Ovary (tissue), 9 donors: ENCODE data around the gene DGAT2. TPM values are rescaled to one million over a fixed set of nuclear protein-coding genes. Genes with fewer than 3 reads are reported as not detected.
"Not testable (repeated sequence)": the region's sequence is repeated elsewhere in the genome, so short reads cannot be mapped to it uniquely, and the experiment has no call there.

Experiments
- DNase-seq, 5 donors: peaks; one replicate each; pipeline ENCODE4 v3.0.0-alpha.2; 2019 to 2020
- H3K27ac ChIP-seq, 2 donors: fragments of 200-600 bp; one replicate each; pipeline versions ENCODE4 v1.5.1 to v1.8.0; 2019 to 2022
- H3K27me3 ChIP-seq: fragments of 200-600 bp; one replicate; pipeline ENCODE4 v1.8.0; 2022
- H3K36me3 ChIP-seq: fragments of 200-600 bp; sonication (generic); one replicate; pipeline ENCODE4 v1.5.1; 2019
- H3K4me1 ChIP-seq: one replicate; pipeline ENCODE4 v1.8.1; 2013; ENCODE audit warnings: mild to moderate bottlenecking, moderate library complexity; ENCODE audit not compliant: insufficient read depth
- H3K4me3 ChIP-seq: fragments of 200-600 bp; sonication (generic); one replicate; pipeline ENCODE4 v1.5.1; 2017
- H3K9me3 ChIP-seq, 2 donors: fragments of 200-600 bp in 1 of 2; sonication (generic) in 1 of 2; one replicate each; pipeline versions ENCODE4 v1.5.1 to v1.8.1; 2013 to 2019; ENCODE audit warnings: mild to moderate bottlenecking in 1 of 2, moderate library complexity in 1 of 2
- EP300 ChIP-seq: sonication (generic); formaldehyde crosslinking; IDR thresholded peaks from one replicate; pipeline ENCODE4 v1.6.1; 2017; ENCODE audit warnings: antibody characterized with exemption
- POLR2A ChIP-seq: fragments of 450-650 bp; IDR thresholded peaks from one replicate; pipeline ENCODE4 v1.6.1; 2017; ENCODE audit warnings: antibody characterized with exemption, mild to moderate bottlenecking, moderate library complexity
- WGBS, 3 donors: extraction: QIAGEN DNeasy Blood & Tissue Kit in 1 of 3; methylation state at CpG; one replicate each; pipeline versions ENCODE4 v1.1.5 to v1.1.7; 2013 to 2017; 5-methylcytosine and 5-hydroxymethylcytosine counted together
- intact Hi-C, 4 donors: fragments of 100-400 bp; cut with DNase I; formaldehyde crosslinking; loops; one replicate each; pipeline versions ENCODE4 v1.11.0 to v1.15.1; 2022 to 2023
- polyA plus RNA-seq, 2 donors: library from polyadenylated mRNA; stranded (reverse); fragments of 200-250 nt in 1 of 2; fragments of 350-450 nt in 1 of 2; fragmentation: Illumina TruSeq in 1 of 2; extraction: RNeasy Lipid Tissue Mini Kit (QIAGEN cat#74804) in 1 of 2; gene quantifications; one replicate each; pipeline ENCODE4 v1.2.3, GENCODE V29; 2013 to 2014
- total RNA-seq, 7 donors: library from RNA; depleted of rRNA in 2 of 7; stranded (reverse); fragments of >200 nt in 2 of 7; fragmentation: NEBNext Ultra II Directional in 3 of 7; extraction: Animal tissue kit (Norgen Biotek cat#: 25700) in 3 of 7; gene quantifications; one replicate each; pipeline versions ENCODE4 v1.1.0 to v1.2.4, GENCODE V29; 2016 to 2023
- TF ChIP-seq, protein P1 (sequence below), 3 donors: fragments of 450-650 bp in 2 of 3; fragments of 200-600 bp in 1 of 3; IDR thresholded peaks; one replicate each; pipeline versions ENCODE4 v1.5.1 to v1.8.0; 2016 to 2022; ENCODE audit warnings: antibody characterized with exemption in 3 of 3, mild to moderate bottlenecking in 1 of 3
- donor health status: DM: no; HTN: no; CAD: no; lungs with moderate emphysema.
- donor health status: DM: no; HTN: no; CAD: no.
- donor health status: Bipolar disorder and iron deficiency.
- donor health status: DM: yes; HTN: yes; CAD: no.
- donor health status: DM: no; HTN: no; CAD: no.
- donor health status: DM: yes; HTN: yes; CAD: no.

DGAT2 gene
- total and polyA plus RNA-seq, 9 donors, result 0.69 to 21.1 (median 1.6) TPM

DNA sequence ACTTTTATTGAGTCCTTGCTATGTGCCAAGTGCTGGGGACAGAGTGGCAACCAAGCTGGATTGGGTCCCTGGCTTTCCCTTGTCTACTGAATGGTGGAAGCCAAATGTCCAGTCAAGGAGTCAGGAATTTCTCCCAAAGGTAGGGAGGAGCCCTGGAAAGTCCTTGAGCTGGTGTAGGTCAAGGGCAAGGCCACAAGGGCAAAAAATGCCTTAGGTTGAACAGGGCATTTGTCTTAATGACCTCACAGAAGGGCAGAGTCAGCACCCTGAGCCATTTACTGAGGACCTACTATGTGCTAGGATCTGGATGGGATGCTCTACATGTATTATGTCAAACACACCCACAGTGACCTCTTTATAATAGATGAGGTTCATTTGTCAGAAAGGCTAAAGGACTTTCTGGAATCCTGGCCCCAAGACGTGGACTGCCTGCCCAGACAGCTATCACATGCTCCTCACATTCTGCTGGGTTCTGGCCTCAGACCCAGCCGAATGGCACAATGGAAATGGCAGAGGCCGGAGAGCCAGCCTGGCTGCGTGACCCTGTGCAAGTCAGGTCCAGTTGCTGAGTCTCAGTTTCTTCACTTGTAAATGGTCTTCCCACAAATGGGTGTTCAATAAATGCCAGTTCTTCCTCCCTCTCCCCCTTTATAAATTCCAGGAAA lies 33.3 kb upstream of the DGAT2 start:
- H3K4me3 ChIP-seq, result no peak overlapping the region
- 92 to 94% (median 94%) methylated on average over 4 of the region's 4 CpGs for WGBS, 3 donors
- intact Hi-C loops, result no loop called here

DNA sequence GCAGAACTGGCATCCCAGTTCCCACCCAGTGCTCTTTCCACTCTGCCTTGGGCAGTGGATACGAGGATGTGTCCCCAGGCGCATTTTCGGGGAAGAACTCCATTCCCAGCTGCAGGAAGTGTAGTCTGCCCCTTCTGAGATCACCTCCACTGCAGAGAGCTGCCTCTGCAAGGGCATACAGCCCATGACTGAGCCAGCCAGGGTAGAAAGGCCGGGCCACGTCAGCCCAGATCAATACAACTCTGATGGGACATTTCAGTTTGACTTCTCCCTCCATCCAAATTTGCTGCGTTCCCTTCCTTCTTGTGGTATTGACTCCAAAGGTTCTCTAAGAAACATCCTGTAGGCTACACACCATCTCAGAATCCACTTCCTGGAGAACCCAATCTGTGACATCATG lies 31.3 kb upstream of the DGAT2 start:
- 87 to 98% (median 93%) methylated on average over 6 of the region's 6 CpGs for WGBS, 3 donors
- intact Hi-C loops, result no loop called here
- H3K4me3 ChIP-seq, result no peak overlapping the region

More for the DNA sequence above, 33.3 kb upstream of the DGAT2 start:
- Histone ChIP-seq H3K27ac (no peak overlapping the region), H3K9me3 (no peaks in the 10 kb centered on the region), H3K4me1 (no peaks in the 10 kb centered on the region), H3K36me3 (no peaks in the 10 kb centered on the region), H3K27me3 (no peaks in the 10 kb centered on the region)
- TF ChIP-seq EP300, result no peak
- no peak for TF ChIP-seq POLR2A
- TF ChIP-seq, protein P1, sequence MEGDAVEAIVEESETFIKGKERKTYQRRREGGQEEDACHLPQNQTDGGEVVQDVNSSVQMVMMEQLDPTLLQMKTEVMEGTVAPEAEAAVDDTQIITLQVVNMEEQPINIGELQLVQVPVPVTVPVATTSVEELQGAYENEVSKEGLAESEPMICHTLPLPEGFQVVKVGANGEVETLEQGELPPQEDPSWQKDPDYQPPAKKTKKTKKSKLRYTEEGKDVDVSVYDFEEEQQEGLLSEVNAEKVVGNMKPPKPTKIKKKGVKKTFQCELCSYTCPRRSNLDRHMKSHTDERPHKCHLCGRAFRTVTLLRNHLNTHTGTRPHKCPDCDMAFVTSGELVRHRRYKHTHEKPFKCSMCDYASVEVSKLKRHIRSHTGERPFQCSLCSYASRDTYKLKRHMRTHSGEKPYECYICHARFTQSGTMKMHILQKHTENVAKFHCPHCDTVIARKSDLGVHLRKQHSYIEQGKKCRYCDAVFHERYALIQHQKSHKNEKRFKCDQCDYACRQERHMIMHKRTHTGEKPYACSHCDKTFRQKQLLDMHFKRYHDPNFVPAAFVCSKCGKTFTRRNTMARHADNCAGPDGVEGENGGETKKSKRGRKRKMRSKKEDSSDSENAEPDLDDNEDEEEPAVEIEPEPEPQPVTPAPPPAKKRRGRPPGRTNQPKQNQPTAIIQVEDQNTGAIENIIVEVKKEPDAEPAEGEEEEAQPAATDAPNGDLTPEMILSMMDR (IDR thresholded peaks at IDR 0.05), result no peak
- no peak for DNase-seq

DNA sequence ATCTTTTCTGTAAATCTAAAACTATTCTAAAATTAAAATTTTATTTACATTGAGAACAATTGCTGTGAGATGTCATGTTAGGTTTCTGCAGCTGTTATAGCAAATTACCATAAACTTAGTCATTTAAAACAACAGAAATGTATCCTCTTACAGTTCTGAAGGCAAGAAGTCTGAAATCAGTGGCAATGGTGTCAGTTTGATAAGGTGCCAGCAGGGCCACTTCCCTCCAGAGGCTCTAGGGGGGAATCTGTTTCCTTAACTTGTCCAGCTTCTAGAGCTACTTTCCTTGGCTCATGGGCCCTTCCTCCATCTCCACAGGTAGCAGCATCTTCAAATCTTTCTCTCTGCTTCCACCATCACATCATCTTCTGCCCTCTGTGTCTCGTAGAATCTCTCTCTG lies 27.9 kb upstream of the DGAT2 start:
- H3K27me3 ChIP-seq, result no peaks in the 10 kb centered on the region
- 85 to 94% (median 91%) methylated on average over 1 of the region's 1 CpG for WGBS, 3 donors
- no peaks in the 10 kb centered on the region for H3K36me3 ChIP-seq
- H3K4me1 ChIP-seq, result no peaks in the 10 kb centered on the region
- H3K4me3 ChIP-seq, result no peak overlapping the region
- TF ChIP-seq POLR2A, result no peak
- TF ChIP-seq EP300, result no peak
- TF ChIP-seq, protein P1 (IDR thresholded peaks at IDR 0.05), result no peak
- H3K27ac ChIP-seq, result no peak overlapping the region
- H3K9me3 ChIP-seq, result no peaks in the 10 kb centered on the region
- DNase-seq, result no peak
- intact Hi-C loops, result no loop called here

More for the DNA sequence above, 31.3 kb upstream of the DGAT2 start:
- no peaks in the 10 kb centered on the region for H3K9me3 ChIP-seq
- H3K27ac ChIP-seq, result no peak overlapping the region
- no peaks in the 10 kb centered on the region for H3K4me1 ChIP-seq
- DNase-seq, result no peak
- no peaks in the 10 kb centered on the region for H3K27me3 ChIP-seq
- no peak for TF ChIP-seq EP300
- no peak for TF ChIP-seq POLR2A
- TF ChIP-seq, protein P1 (IDR thresholded peaks at IDR 0.05), result no peak
- H3K36me3 ChIP-seq, result no peaks in the 10 kb centered on the region

DNA sequence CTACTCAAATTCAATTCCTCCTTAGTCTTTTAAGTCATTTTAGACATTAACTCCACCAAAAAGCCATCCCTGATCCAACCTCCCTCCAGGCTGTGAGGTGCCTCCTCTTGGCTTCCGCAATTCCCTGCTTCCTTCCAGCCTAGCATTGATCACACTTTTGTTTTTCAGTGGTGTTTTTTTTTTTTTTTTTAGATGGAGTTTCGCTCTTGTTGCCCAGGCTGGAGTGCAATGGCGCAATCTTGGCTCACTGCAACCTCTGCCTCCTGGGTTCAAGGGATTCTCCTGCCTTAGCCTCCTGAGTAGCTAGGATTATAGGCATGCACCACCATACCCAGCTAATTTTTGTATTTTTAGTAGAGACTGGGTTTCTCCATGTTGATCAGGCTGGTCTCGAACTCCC lies 25.4 kb upstream of the DGAT2 start:
- H3K36me3 ChIP-seq, DNase-seq, H3K4me1 ChIP-seq, intact Hi-C loops, H3K27me3 ChIP-seq, H3K27ac ChIP-seq, H3K4me3 ChIP-seq, H3K9me3 ChIP-seq: not testable (repeated sequence)
- 96 to 99% (median 97%) methylated on average over 4 of the region's 4 CpGs for WGBS, 3 donors

DNA sequence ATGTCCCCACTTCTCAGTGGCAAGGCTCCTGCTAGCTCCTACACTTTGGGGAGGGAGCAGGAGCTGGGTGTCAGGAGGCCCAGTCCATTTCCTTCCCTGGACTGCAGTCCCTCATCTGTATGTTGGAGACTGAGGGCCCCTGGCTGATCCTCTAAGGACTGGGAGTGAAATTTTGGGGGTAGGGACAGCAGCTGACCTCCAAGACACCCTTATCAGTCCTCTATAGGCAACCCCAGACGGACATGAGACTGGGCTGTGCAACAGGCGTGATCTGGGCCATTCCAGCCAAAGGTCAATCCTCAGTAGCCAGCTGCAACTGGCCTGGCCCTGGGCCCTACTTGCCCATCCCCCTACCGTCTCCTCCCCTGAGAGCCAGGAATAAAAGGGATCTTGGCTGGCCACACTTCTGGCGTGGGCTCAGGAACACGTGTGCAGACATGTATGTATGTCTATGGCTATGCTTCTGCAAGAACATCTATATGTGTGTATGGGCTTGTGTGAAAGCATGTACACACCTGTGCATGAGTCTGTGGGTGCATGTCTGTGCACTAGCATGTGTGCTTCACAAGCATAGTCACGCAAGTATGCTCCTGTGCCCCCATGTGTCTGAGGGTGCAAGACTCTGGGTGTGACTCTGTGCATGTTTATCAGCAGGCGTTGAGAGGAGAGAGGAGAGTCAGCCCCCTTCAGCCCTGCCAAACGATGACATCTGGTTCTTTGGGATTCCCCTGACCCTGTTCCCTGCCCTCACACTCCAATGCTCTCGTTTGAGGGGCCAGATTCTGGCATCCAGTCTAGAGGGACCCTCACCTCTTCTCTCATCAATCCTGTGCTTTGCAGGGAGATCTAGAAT lies 24.6 kb upstream of the DGAT2 start:
- Histone ChIP-seq H3K9me3 (no peaks in the 10 kb centered on the region), H3K27me3 (no peaks in the 10 kb centered on the region), H3K4me3 (no peak overlapping the region), H3K4me1 (no peaks in the 10 kb centered on the region), H3K27ac (no peak overlapping the region), H3K36me3 (no peaks in the 10 kb centered on the region)
- 41 to 47% (median 45%) methylated on average over 9 of the region's 9 CpGs for WGBS, 3 donors
- intact Hi-C loops, result no loop called here
- TF ChIP-seq POLR2A (no peak), EP300 (no peak)
- TF ChIP-seq, protein P1 (IDR thresholded peaks at IDR 0.05), result no peak
- DNase-seq, result no peak
